GM23338 (cell line): ENCODE results near the gene DIP2C.
"Not testable (repeated sequence)": the region's sequence is repeated elsewhere in the genome, so short reads cannot be mapped to it uniquely, and the experiment has no call there.

Source experiments
- CREB1 ChIP-seq: fragments of 250-450 bp; sonication (Bioruptor Pico); IDR thresholded peaks from 2 replicates; pipeline ENCODE4 v1.5.0; 2020; ENCODE audit warnings: low read depth, mild to moderate bottlenecking, moderate library complexity
- CTCF ChIP-seq, 2 experiments: fragments of 200-600 bp in 1 of 2; sonication (generic) in 1 of 2; conservative IDR thresholded peaks; 2 replicates each; pipeline versions ENCODE4 v1.5.1 to v1.6.1; 2016 to 2017; ENCODE audit warnings: antibody characterized with exemption in 2 of 2, low read depth in 2 of 2, mild to moderate bottlenecking in 2 of 2, moderate library complexity in 1 of 2
- ETS1 ChIP-seq: IDR thresholded peaks from 2 replicates; pipeline ENCODE4 v1.6.1; 2016; ENCODE audit warnings: antibody characterized with exemption
- EZH2 ChIP-seq: fragments of 200-600 bp; sonication (generic); IDR thresholded peaks from one replicate; pipeline ENCODE4 v1.8.0; 2017; ENCODE audit warnings: antibody characterized with exemption, mild to moderate bottlenecking, low read depth; ENCODE audit not compliant: unreplicated experiment
- EZH2phosphoT487 ChIP-seq: fragments of 200-600 bp; sonication (generic); IDR thresholded peaks from one replicate; pipeline ENCODE4 v1.8.1; 2018; ENCODE audit warnings: antibody characterized with exemption; ENCODE audit not compliant: unreplicated experiment
- JUNB ChIP-seq: IDR thresholded peaks from one replicate; pipeline ENCODE4 v1.6.1; 2016; ENCODE audit warnings: antibody characterized with exemption; ENCODE audit not compliant: unreplicated experiment
- POLR2AphosphoS5 ChIP-seq: IDR thresholded peaks from 2 replicates; pipeline ENCODE4 v1.6.1; 2016; ENCODE audit warnings: antibody characterized with exemption, low read depth
- REST ChIP-seq: IDR thresholded peaks from one replicate; pipeline ENCODE4 v1.6.1; 2018; ENCODE audit warnings: antibody characterized with exemption; ENCODE audit not compliant: unreplicated experiment
- ZNF114 ChIP-seq: fragments of 250-450 bp; sonication (Bioruptor Pico); IDR thresholded peaks from 2 replicates; pipeline ENCODE4 v1.5.0; 2020; ENCODE audit warnings: mild to moderate bottlenecking, moderate library complexity
- ZNF462 ChIP-seq: fragments of 250-450 bp; sonication (Bioruptor Pico); IDR thresholded peaks from 2 replicates; pipeline ENCODE4 v1.5.0; 2020; ENCODE audit warnings: mild to moderate bottlenecking, moderate library complexity

- not testable (repeated sequence) for TF ChIP-seq CTCF (conservative IDR thresholded peaks at IDR 0.05; ENCODE audit: low read depth in 2 of 2); ETS1; CREB1 (CRISPR knock-in tag); JUNB; REST; EZH2; POLR2AphosphoS5; EZH2phosphoT487; ZNF462 (CRISPR knock-in tag); ZNF114
Observed at GRCh38 chr10:264160-265073, 425.1 kb downstream of the DIP2C start.
